HL-60 (cell line): Measurements from ENCODE around the gene KYNU.
"Not testable (repeated sequence)": the region's sequence is repeated elsewhere in the genome, so short reads cannot be mapped to it uniquely, and the experiment has no call there.

Source experiments
- DNase-seq, 2 experiments: peaks; one replicate each; pipeline ENCODE4 v3.0.0-alpha.2; 2010 to 2020; ENCODE audit warnings: low read depth in 1 of 2, low spot score in 1 of 2
- H3K27ac ChIP-seq: fragments of 250-450 bp; sonication (Bioruptor Pico); replicated peaks from 2 replicates; pipeline ENCODE4 v1.5.1; 2020; ENCODE audit warnings: mild to moderate bottlenecking, moderate library complexity
- H3K27me3 ChIP-seq: fragments of 250-450 bp; sonication (Bioruptor Pico); 2 replicates; pipeline ENCODE4 v1.5.1; 2021; ENCODE audit warnings: mild to moderate bottlenecking, moderate library complexity; ENCODE audit not compliant: insufficient read depth, poor library complexity, severe bottlenecking
- H3K4me3 ChIP-seq: replicated peaks from 2 replicates; pipeline ENCODE4 v1.5.1; 2011; ENCODE audit warnings: mild to moderate bottlenecking, control low read depth, low read length; ENCODE audit not compliant: insufficient read depth
- GABPA ChIP-seq: IDR thresholded peaks from 2 replicates; pipeline ENCODE4 v1.6.1; 2012; ENCODE audit warnings: low read depth
- POLR2AphosphoS5 ChIP-seq: IDR thresholded peaks from 2 replicates; pipeline ENCODE4 v1.6.1; 2012; ENCODE audit warnings: low read depth
- REST ChIP-seq: IDR thresholded peaks from 2 replicates; pipeline ENCODE4 v1.6.1; 2012; ENCODE audit warnings: low read depth; ENCODE audit not compliant: insufficient replicate concordance
- SPI1 ChIP-seq: IDR thresholded peaks from 2 replicates; pipeline ENCODE4 v1.6.1; 2012; ENCODE audit warnings: low read depth, mild to moderate bottlenecking, borderline replicate concordance
- TF ChIP-seq, protein P1 (sequence below): IDR thresholded peaks from one replicate; pipeline ENCODE4 v1.5.1; 2011; ENCODE audit warnings: low read length, control low read depth, inconsistent platforms; ENCODE audit not compliant: insufficient read depth

The KYNU gene

DNA sequence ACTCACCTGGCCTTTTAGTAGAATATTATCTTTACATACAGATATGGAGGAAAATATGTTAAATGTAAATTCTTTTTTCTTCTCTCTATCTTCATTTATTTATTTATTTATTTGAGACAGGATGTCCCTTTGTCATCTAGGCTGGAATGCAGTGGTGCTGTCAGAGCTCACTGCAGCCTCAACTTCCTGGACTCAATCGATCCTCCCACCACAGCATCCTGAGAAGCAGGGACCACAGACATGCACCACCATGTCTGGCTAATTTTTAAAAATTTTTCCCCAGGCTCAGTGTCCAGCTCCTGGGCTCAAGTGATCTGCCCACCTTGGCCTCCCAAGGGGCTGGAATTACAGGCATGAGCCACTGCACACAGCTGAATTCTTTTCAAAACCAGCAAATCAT lies 20.3 kb downstream of the KYNU start:
- Histone ChIP-seq H3K27ac (no peak overlapping the region), H3K27me3 (peaks cover 7% of the 10 kb centered on the region), H3K4me3 (no peak overlapping the region)
- no peak for DNase-seq
- TF ChIP-seq SPI1: no peak
- TF ChIP-seq, protein P1, sequence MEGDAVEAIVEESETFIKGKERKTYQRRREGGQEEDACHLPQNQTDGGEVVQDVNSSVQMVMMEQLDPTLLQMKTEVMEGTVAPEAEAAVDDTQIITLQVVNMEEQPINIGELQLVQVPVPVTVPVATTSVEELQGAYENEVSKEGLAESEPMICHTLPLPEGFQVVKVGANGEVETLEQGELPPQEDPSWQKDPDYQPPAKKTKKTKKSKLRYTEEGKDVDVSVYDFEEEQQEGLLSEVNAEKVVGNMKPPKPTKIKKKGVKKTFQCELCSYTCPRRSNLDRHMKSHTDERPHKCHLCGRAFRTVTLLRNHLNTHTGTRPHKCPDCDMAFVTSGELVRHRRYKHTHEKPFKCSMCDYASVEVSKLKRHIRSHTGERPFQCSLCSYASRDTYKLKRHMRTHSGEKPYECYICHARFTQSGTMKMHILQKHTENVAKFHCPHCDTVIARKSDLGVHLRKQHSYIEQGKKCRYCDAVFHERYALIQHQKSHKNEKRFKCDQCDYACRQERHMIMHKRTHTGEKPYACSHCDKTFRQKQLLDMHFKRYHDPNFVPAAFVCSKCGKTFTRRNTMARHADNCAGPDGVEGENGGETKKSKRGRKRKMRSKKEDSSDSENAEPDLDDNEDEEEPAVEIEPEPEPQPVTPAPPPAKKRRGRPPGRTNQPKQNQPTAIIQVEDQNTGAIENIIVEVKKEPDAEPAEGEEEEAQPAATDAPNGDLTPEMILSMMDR: no peak
- TF ChIP-seq POLR2AphosphoS5: no peak
- no peak for TF ChIP-seq GABPA
- TF ChIP-seq REST: no peak

- not testable (repeated sequence) for DNase-seq, H3K27ac ChIP-seq, H3K27me3 ChIP-seq, H3K4me3 ChIP-seq
These were observed 22.9 kb downstream of the KYNU start for GRCh38 chr2:142900327-142900726.

GRCh38 chr2:142901780-142902179 lies 24.3 kb downstream of the KYNU start:
- Histone ChIP-seq H3K27ac (no peak overlapping the region), H3K4me3 (no peak overlapping the region), H3K27me3 (peaks cover 5% of the 10 kb centered on the region)
- TF ChIP-seq REST: no peak
- no peak for TF ChIP-seq GABPA
- TF ChIP-seq SPI1: no peak
- TF ChIP-seq POLR2AphosphoS5: no peak
- TF ChIP-seq, protein P1: no peak
- DNase-seq: no peak

DNA sequence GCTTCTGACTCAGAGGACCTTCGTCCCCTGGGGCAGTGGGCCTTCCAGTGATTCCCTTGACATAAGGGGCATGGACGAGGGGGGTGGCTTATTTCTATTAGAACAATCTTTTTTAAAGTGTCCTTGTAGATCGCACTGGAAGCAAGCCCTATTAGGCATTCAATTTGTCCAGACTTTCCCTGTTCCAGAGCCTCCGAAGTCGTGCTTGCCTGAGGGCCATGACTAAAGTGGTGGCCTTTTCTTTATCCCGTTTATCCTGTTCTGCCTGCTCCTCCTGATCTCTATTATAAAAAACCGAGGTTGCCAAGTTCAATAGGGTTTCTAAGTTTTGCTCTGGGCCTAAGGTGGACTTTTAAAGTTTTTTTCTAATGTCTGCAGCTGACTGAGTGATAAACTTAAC lies 26.3 kb downstream of the KYNU start:
- not testable (repeated sequence) for DNase-seq, H3K27me3 ChIP-seq, H3K4me3 ChIP-seq, H3K27ac ChIP-seq

GRCh38 chr2:142907653-142908052 lies 30.2 kb downstream of the KYNU start:
- H3K4me3 ChIP-seq: no peak overlapping the region
- H3K27me3 ChIP-seq: no peaks in the 10 kb centered on the region
- TF ChIP-seq, protein P1: no peak
- no peak for TF ChIP-seq REST
- TF ChIP-seq GABPA: no peak
- no peak for TF ChIP-seq POLR2AphosphoS5
- TF ChIP-seq SPI1: no peak
- H3K27ac ChIP-seq: no peak overlapping the region
- no peak for DNase-seq
